HT-29 (cell line): ENCODE data around the gene PPP3CA. TPM values are rescaled to one million over a fixed set of nuclear protein-coding genes. Genes with fewer than 3 reads are reported as not detected.

Experiments
- DNase-seq: peaks from one replicate; pipeline ENCODE4 v3.0.0-alpha.2; 2015; ENCODE audit warnings: low spot score
- total RNA-seq: library from RNA; depleted of rRNA; stranded (reverse); fragments of >200 nt; shearing (Covaris generic); gene quantifications from 2 replicates; pipeline ENCODE4 v1.2.3, GENCODE V29; 2014

PPP3CA gene
- total RNA-seq, 1 experiment from 2014 or later = 20.3 TPM

DNA sequence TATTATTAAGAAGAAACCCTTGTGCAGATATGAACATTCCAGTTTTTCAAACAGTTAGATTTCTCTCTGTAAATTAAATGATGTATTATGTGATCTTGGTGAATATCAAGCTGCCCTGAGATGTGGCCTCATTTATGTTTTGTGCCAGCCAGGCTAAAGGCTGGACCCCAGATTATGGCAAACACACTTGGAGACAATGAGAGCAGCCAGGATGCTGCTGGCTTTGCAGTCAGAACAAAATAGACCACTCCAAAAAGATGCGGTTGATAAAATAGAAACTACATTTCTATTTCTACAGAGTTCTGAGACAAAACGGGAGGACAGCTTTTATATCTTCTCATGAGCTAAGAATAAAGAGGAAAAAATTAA is 296.5 kb downstream of the PPP3CA start:
- DNase-seq = no peak

DNA sequence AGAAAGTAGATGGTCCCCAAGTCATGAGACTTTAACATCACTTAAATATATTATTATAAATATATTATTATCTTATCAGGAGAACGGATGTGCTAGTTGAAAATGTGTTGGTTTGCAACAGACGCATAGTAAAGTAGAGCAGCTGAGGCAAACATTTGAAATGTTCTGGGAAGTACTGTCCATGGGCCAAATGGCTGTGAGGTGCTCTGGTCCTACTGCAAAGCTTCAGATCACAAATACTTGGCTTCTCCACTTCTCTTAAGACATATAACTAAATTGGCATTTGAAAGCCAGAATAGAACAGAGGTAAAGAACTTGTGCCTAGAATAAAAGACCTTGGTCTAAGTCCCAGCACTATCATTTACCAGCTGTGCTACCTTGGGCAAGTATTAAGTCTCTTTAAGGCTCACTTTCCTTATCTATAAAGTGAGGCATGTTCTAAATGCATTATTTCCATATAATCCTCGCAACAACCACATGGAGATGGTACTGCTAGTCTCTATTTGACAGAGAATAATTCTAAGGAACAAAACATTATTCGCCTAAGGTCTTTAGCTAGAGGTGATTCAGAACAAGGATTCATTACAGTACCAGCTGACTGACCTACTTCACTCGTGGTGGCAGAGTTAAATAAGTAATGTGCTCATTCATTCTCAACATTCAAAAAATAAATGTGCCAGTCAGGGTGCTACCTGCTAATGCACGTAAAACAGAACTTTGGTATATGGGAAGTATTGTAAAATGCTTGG is 297.1 kb downstream of the PPP3CA start:
- DNase-seq = no peak

DNA sequence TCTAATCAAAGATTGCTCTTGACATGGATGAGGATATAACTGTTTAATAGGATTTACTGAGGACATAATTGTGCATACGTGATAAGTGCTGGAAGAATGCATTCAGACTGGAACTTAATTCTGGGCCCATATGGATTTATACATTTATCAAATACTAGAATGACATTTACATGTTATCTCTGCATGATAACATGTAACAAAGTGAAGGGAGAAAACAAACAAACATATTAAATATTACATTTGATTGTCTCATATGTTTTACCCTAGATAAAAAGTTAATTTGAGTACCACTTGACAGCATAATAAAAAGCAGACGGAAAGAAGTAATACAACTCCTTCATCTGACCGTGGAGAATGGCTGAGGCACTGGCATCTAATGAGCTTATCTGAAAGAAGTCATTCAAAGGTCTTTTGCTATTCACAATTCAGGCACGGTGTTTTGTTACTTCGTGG is 297.8 kb downstream of the PPP3CA start:
- no peak for DNase-seq

DNA sequence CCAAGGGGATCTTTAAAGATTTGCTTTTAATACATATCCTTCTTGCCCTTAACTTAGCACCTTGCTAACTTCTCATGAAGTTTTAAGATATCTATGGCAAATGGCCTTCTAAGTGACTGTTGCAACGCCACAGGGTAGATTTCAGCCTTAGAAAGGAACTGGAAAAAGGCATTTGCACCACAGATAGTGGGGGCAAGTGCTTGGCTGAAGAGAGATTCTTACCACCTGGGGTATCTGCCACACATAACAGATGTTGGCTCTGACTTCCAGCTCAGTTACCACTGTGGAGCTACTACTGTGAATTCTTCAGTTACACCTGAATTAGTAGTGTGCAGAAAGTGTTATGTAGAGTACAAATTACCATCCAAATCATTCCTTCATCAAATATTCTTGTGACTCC is 302.6 kb downstream of the PPP3CA start:
- DNase-seq = no peak

DNA sequence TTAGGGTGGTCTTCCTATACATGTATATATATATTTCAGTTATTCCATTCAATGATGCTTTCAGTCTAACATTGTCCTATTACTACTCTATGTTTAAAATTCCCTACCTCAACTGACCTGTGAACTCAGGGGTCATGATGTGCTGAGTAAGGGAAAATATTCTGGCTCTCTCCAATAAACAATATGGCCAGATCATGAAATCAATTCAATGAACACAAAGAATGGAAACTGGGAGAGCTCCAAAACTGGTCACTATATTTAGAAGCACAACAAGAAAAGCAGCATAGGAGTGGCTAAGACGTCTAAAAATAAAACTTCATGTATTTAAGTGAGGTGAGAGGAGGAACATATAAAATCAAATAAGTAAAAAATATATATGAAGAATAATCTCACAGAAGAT is 304.5 kb downstream of the PPP3CA start:
- DNase-seq = no peak

DNA sequence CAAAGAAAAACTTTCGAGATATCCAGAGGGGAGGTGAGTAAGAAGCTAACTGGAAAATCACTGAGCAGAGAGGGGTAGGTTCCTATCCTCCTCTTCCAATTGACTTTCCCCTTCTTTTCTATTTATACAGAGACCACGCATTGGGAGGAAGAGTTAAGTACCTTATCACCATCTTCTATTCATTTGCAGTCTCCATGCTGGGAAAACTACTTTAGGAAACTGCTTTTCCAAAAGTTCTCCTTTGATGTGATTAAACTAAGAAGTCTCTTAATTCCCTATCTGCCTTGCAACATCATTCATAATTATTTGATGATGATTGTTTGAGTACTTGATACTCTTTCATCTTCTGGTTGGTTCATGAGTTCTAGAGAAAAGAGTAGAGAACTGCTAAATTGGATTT is 306.6 kb downstream of the PPP3CA start:
- no peak for DNase-seq

DNA sequence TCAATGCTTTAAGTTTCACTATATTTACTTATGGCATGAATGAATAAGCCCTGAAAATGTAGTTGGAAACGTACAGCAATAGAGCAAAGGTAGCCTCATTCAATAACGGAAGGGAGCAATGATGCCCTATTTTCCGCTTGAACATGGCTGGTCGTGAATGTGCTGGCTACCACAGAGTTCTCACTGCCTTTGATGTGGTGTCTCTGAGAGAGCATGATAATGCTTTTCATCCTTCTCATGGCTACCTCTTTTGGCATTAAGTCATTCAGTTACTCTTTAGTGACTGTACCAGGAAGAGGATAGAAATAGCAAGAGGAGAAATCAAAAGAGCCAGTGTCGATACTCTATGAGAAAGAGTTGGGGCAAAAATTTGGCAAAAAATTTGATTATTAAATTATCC is 308.0 kb downstream of the PPP3CA start:
- no peak for DNase-seq

DNA sequence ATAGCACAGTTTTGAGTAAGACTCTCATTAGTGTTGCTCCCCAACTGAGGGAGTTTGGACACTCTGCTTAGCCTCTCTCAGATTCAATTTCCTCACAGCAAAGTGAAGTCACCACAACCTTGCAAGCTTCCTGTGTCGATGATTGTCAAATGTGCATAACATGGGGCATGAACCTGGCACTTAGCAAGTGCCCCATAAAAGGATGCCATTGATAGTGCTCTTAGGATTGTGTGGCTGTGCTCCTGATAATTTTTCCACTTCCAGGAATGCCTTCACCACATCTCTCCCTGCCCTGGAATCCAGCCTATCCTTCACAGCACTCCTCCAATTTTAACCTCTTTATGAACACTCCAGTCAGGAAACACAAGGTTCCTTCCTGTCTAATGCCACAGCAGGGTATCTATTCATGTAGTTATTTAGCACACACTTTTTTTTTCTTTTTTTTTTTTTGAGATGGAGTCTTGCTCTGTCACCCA is 309.4 kb downstream of the PPP3CA start:
- DNase-seq = no peak

DNA sequence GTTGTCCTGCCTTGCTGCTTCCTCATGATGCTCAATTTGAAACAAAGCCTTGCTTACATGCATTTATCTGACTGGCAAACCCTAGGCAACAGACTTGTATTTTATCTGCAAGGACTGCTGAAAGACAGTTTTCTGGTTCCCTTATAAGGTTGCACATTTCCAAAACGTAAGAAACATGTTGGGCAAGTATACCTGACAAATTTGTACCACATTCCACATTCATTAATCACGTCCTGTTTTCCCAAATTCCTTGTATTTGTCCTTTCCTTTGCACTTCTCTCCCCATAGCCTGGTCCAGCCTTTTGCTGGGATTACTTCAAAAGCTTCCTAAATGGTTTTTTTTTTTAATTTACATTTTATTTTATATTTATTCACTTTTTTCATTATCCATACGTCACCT is 310.1 kb downstream of the PPP3CA start:
- DNase-seq = no peak

DNA sequence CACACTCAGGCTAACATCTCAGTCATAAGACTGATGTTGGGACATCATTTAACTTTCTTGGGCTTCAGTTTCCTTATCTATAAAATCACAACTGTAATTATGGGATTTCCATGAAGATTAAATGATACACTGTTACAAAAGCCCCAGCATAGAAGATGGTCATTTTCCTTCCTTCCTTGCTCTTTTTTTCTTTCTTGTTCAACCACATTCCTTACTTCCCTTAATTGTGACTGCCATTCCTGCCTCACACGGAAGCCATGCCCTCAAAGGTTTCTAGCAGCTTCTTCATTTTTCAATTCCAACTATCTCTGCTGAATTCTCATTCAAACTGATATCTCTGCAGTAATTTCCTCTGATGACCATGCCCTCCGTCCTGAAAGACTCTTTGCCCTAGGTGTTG is 311.8 kb downstream of the PPP3CA start:
- DNase-seq = no peak

DNA sequence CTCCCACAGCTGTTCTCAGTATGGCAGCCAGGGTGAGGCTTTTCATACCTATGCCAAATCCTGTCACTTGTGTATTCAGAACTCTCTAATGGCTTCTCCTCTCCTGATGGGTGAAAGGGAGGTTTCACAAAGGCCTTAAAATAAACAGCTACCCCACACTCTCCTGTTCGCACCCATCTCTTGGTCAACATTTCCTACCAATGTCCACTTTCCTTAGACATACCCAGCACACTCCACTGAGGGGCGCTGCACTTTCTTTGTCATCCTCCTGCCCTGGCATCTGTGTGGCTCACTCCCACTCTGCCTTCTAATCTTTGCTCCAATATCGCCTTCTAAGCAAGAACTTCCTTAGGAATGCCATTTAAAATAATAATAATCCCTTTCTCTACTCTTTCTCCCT is 313.3 kb downstream of the PPP3CA start:
- no peak for DNase-seq

DNA sequence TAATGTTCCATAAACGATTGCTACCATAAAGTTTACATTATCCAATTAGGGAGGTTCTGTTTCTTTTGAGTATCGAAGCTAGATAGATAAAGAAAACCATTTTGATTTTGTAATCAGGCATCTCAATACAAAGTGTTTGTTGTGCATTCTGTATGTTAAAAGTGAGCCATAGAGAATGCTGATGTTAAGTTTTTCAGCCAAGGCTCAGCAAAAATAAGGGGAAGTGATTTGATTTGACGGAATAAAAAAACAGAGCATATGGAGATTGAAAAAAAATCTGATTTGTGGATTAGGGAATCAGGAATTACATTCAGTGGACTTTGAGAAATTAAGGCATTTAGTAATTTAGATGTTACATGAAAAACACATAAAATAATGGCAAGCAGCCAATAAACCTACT is 314.8 kb downstream of the PPP3CA start:
- DNase-seq = no peak

DNA sequence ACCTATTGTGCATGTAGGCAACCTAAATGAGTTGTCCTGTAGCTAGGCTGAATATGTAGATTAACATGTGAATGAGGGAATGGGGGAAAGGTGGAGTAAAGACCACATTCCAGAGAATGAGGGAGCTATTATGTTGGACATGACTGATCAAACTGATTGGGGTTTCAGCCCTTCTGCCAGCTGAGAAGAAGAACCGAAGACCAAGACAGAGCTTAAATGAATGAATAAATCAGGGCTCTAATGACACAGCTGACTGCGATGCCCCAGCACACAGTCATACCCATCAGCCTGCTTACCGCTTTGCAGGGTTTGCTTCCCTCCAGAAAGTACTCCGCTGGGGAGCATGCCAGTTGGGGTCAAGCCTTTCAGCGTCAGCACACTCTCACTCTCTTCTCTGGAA is 315.4 kb downstream of the PPP3CA start:
- DNase-seq = no peak

DNA sequence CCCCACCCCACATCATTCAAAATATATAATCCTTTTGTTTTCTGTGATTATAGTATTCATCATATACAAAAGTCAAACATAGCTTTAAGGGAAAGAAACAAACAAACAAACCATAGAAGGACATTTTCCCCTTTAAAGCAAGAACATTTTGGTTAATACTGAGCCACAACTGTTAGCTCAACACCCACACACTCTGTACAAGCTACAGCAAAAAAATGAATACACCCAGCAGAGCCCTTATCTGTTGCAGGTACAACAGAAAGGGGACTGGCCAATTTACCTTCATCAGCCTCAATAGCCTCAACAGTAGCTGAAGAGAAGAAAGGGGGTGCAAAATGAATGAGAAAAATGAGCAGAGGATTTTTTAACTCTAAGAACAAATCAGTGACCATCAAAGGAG is 318.4 kb downstream of the PPP3CA start:
- DNase-seq = no peak

DNA sequence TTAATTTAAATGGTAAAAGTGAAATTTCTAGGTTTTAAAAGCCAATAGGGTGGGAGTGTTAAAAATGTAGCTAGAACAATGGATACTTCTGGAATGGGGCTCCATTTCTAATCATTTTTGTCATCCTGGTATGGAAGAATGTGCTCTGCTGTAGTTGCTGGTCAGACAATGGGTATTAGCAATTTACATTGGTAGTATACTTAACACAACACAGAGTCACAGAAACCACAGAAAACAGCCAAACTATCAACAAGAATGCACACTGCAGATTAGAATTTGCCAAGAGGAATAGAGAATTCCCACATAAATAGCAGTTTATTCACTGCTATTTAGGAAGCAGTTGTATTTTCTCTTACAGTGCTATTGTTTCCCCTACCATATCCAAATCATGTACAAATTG is 319.6 kb downstream of the PPP3CA start:
- no peak for DNase-seq

DNA sequence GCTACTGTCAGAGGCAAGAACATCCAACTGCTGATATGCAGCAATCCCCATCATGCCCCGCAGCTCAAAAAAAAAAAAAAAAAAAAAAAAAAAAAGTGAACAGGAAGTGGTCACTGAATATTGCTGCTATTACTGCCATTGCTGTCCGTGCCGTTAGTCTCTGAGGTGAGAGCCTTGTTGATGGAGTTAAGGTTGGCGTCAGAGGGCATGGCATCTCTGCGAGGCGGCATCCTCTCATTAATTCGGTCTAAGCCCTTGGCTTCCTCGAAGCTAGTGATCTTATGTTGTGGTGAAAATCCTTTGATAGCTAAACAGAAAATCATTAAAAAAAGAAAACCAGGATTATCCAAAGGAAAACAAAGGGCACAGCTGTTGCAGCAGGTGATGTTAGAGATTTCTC is 321.6 kb downstream of the PPP3CA start:
- no peak for DNase-seq

DNA sequence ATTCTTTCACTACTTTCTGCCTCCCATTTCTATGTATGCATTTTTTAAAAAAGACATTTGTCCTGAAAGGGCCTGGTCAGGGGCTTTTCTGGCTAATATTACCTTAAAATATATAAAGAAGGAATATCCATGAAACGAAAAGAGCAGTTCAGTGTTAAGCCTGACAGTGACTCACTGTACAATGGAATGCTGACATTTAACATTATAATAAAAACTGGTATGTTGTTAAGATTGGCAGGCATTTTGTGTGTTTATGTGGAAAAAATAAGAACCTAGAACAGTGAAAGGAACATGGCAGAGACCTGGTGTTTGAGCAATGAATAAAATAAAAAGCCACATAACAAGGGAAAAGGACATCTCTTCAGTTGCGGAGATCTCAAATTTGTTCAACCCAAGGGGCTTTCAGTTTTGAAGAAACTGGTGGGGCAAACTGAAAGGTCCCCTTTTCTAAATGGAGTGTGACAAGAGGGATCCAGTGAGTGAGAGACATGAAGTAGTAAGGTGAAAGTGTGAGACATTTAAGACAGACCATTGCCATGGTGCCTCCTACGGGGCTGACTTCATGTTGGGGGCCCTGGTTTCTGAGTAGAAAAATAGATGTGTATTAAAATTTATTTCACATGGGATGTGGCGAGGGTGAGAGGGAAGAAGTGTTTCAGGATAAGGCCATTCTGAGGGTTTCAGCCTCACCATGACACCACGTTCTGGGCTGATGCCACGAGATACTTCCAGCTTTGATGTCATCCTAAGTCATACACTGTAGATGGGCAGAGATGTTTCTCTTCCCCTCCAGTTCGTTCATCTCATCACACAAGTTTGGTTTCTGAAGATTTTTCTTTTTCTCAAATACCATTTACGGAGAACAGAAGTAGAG is 324.9 kb downstream of the PPP3CA start:
- no peak for DNase-seq

DNA sequence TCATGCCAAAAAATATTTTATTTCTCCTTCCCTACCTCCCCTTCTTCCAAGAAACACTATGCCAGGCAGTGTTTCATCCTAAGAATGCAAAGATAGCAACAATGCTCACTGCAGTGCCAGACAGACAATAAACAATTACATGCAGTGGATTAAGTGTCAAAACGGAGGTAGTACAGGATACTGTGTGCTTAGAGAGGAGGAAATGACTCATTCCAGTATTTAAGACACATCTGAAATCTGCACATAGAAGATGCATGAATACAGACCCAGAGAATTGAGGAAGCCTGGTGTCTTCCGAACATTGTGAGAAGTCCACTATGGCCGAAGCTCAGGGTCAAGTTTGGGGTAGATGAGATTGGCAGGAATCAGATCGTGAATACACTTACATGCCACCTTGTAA is 326.4 kb downstream of the PPP3CA start:
- DNase-seq = peak; percentile 63

DNA sequence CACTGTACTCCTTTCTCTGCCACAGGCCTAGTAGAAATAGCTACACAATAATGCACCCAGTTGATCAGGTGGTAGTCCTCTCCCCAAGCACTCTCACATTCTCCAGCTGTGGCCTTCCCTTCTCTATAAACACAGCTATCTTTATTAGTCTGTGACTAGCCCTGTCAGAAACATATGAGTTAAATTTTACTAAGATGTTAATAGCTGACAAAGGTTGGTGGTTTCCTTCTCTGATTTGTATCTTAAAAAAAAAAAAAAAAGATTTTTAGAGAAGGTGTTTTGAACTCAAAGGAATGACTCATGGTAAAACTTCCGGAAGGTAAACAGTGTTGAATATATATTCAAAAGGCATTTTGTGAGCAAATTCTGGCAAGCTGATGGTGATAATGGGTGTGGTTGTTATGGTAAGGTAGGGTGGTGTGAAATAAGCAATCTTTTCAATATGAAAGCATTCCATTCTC is 327.4 kb downstream of the PPP3CA start:
- DNase-seq = peak; percentile 85

DNA sequence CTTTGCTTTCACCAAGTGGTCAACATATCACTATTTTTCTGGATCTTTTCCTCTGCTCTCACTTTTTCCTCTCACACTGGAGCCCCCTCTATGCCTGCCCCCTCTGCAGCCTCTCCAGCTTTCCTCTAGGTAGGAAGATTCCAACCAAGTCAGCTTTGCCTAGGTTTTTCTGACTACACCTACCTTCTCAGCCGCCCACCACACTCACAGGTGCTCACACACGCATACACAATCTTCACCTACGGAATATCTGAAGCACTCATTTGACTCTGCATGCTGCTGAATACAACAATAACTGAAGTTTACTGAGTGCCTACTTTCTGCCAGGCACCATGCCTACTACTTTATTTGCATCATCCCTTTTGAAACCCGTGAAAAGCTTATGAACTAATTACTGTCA is 328.0 kb downstream of the PPP3CA start:
- DNase-seq = peak; percentile 12

DNA sequence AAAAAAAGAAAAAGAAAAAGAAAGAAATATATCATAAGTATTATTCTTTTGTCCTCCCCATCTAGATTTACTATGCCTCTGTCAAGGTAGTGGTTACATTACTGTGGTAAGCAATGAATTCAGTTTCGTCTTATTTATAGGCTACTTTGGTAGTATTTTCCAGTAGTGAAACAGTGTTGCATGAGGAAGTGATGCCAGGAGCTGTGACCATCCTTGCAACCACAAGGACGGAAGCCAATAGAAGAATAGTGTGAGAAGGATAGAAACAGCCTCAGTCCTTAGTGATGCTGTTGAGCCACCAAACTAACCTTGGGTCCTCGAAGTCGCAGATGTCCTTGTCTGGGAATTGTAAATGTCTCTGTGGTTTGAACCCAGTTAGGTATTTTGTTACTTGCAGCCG is 328.5 kb downstream of the PPP3CA start:
- DNase-seq = no peak

DNA sequence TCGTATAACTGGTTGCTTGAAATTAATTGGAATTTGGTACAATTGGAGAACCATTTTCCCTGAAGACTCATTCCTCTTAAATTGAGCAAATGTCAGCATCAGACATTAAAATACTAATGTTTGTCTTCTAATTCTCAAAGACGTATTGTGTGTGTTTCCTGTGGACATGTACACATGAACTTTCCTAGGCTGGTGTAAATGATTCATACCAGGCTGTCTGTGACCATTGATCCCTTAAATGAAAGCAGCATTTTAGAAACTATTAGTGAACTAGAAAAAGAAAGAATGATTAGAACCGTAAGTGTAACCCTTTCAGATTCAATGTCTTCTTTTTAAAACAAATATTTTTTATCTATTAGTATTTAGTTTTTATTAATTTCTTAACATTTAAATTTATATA is 332.9 kb downstream of the PPP3CA start:
- DNase-seq = no peak

DNA sequence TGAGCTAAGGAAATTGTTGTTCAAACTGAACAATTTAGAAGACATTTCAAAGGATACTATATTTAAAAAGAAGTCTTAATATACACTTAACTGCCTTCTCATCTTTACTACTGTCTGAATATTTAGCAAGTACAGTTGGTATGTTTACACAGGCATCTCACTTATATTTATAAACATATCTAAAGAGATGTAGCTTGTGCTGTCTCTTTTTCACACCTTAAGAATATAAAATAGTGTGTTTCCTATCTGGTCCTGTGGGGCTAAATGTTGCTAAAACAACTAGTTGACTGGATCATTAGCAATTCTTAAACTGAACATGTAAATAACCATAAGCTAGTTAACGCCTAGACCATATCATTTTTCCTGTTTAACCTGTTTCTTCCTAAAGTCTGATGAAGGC is 336.3 kb downstream of the PPP3CA start:
- peak; percentile 23 for DNase-seq
